Measurements from ENCODE around the gene MIX23.
"Not testable (repeated sequence)": the region's sequence is repeated elsewhere in the genome, so short reads cannot be mapped to it uniquely, and the experiment has no call there.

MIX23 gene

DNA sequence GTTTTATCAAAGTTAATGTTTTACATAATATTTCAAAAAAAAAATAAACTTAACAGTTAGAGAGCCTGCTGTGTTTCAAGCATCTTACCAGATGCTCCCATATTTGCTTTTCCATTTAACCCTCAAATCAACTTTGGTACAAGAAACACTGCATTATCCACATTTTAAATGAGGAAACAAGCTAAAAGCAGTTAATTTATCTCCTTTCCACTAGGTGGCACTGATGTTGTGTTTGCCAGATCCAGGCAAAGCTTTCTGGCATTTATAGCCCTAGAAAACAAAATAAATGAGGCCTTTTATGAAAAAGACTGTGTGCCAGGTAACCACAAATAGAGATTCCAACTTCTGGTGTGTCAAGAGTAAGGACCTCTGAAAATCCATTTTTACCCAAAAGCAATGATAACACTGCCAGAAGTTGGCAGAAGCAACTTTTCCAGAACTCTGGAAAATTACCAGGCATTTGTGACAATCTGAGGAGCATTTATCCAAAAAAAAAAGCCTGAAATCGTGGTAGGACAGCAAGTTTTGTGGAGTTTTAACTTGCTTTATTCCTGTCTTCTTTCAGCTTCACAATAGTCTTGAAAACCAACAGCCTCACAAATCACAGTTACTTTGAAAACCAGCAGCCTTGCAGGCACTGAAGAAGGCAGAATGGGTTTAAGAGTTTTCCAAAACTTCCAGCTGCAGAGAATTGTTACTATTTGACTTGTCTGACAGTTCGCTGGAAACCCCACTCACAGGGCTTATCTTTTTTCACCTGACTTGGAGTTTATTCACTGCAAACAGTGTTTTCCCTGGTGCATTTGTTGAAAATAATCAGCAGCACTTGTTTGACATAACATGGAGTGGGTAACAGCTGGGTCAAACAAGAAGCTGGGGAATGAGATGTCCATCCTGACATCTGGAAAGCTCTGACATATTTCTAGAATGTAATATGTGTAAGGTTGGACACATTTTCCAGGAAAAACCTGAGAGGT, 10.1 kb upstream of the MIX23 start:
- no peak for DNase-seq (ENCODE audit: low read depth)

DNA sequence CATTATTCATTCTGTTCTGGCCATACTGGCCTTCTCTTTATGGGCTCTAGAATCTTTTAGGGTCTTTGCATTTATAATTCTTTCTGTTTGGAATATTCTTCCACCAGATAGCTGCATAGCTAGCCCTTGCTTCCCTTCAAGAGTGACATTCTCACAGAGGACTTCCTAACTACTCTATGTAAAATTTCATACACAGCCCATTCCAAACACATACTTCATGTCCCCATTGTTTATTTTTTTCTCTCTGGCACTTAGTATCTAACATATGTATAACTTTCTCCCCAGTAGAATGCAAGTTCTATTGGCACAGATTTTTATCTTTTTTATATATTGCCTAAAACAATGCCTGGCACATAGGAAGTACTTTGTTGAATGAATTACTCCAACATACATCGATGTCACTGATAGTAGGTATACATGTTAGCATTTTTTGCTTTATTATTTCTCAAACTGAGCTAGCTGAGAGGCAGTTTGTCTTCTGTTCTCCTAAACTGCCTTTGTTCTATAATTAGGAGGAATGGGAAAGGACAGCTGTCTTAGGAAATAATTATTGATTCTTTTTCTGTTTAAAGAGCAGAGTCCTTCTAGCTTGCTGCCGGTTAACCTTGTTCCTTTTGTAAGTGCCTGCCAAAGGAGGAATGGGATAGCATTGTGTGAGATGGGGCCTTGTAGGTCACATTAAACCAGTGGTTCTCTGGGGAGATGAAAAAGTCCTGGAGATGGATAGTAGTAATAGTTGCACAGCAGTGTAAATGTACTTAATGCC, 8.8 kb upstream of the MIX23 start:
- DNase-seq (ENCODE audit: low read depth) = no peak

DNA sequence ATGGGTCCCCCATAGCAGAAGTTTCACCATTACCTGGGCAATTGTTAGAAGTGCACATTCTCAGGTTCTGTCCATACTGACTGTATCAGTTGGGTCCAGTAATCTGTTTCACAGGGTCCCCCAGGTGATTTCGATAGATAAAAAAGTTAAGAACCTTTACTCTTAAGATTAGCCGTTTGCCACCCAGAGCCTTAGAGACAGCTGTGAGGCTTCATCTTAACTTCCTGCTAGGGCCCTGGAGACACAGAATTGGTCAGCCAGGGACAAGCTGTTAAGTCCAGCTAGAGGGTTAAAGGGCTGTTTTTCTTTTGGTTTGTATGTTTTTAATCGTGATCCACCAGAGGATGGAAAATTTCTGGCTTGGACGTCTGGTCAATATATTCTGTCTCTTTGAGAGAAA, 7.6 kb upstream of the MIX23 start:
- no peak for DNase-seq (ENCODE audit: low read depth)

DNA sequence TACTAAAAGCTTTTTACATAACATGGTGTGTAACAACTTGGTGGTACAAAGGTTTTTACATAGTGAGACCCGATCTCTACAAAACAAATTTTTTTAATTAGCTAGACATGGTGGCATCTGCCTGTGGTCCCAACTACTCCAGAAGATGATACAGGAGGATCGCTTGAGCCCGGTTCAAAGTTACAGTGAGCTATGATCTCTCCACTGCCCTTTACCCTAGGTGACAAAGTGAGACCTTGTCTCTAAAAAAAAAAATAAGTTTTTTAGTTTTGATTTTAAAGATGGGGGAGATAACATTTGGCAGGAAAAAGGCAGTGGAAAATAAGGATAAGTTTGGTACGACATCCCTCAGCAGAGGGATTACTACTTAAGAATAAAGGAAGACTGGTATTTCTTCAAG, 6.9 kb upstream of the MIX23 start:
- DNase-seq (ENCODE audit: low read depth) = no peak

DNA sequence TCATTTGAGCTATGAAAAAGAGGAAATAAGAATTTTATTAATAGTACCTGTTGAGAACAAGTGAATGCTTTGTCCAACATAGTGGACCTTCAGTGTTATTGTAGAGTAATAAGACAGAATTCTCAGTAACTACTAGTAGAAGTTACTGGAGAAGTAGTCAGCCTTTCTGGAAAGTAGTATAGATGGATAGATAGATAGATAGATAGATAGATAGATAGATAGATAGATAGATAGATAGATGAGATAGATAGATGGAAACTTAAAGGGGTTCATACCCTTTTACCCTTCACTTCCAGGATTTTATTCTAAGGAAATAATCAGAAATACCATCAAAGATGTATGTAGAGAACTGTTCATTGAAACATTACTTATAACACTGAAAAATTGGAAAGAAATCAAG, 6.2 kb upstream of the MIX23 start:
- DNase-seq (ENCODE audit: low read depth) = no peak

DNA sequence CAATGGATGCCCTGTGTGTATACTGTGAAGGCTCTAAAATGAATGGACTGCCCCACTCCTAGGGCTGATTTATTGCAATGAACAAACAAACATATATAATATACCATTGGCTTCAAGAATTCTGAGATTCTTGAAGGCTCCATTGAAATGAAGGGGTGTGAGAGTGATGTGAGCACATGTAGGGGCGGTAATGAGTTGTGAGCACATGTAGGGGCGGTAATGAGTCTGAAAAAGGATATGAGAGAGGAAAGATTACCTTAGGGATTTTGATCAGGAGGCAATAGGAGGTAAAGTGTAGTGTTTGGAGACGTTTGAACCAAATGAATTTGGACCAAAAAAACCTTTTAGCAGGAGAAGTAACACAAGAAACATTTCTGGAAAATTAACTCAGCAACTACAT, 4.7 kb upstream of the MIX23 start:
- no peak for DNase-seq (ENCODE audit: low read depth)

DNA sequence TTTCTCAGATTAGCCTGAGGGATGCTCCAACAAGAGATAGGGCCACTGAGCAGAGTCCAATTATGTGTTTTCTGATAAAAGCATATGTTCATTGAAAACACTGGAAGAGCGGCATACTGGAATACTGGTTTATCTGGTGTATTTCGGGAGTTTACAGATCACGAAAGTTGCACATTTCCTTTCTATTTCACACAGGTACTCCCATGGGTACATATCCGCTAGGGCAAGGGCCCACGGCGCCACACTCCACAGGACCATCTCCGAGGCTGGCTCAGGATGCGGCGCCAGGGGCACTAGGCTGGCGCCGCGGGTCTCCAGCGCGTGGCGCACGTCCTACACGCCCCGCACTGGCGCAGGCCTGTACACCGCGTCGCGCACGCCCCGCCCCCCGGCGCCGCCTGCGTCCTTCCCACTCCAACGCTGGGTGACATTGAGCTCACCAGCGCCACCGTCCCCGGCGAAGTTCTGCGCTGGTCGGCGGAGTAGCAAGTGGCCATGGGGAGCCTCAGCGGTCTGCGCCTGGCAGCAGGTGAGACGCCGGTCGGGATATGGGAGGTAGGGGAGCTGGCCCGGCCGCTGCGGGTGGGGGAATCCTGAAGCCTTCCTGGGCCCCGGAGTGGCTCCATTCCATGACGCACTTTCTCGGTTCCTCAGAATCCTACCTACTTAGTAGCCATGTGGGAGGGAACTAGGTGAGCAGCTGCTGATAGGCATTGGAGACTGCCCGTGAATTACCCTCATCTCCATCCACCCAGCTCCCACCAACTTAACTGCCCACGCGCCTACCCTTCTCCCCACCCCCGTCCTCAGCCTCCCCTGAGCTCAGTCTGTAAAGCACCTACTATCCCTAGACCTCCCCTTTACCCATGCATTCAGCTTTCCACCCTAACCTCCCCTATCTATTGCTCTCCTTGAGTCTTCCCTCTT, 1.0 kb upstream of the MIX23 start, which contains the start of gene FAM162A:
Gene FAM162A (plus strand): TSS at position 412 of the 927 bp plus-strand sequence. CDS start 84 bp downstream, at position 496.
- peak; percentile 82 for DNase-seq (ENCODE audit: low read depth)

DNA sequence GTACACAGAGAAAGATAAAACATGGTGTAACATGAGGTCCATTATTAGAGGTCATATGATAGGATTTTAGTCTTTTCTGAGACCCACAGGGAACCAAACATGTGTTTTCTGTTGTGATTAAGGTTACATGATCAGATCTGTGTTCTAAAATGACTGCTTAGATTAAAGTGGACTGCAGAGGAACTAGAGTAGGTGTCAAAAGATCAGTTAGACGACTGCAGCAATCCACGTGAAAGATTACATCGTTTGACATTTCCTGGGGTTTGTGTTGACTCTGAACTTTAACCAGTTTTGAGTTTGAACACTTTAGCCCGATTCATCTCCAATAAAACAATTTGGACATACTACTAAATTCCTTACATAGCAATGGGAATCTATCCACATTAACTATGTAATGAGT, 5.1 kb downstream of the MIX23 start:
- no peak for DNase-seq (ENCODE audit: low read depth)

DNA sequence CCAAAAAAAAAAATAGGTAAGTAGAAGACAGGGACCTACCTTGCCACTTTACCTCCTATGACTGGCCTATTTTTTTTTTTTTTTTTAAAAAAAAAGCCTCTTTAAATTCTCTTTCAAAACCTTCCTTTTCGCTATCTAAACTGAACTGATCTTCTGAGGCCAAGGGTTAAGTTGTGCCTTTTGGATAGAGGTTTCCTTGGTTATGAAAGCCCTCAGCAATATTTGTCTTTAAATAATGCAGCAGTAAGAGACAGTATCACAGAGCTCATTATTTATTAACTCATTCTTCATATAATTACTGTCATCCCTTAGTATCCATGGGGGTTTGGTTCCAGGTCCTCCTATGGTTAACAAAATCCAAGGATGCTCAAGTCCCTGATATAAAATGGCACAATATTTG, 9.0 kb downstream of the MIX23 start:
- DNase-seq (ENCODE audit: low read depth) = no peak

DNA sequence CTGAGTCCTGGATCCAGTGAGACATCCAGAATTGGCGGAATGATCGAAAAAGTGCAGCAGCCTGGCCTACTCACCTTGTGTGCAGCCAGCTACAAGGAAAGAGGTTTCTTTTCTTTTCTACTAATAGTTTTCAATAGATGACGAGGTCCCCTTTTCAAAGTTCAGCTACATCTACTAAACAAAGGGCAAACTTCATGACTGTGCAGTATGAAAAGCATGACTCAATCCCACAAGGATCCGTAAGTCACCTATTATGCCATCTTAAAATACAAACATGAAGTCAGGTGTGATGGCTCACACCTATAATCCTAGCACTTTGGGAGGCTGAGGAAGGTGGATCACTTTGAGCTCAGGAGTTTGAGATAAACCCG, 16.7 kb downstream of the MIX23 start:
- no peak for DNase-seq (ENCODE audit: low read depth)

DNA sequence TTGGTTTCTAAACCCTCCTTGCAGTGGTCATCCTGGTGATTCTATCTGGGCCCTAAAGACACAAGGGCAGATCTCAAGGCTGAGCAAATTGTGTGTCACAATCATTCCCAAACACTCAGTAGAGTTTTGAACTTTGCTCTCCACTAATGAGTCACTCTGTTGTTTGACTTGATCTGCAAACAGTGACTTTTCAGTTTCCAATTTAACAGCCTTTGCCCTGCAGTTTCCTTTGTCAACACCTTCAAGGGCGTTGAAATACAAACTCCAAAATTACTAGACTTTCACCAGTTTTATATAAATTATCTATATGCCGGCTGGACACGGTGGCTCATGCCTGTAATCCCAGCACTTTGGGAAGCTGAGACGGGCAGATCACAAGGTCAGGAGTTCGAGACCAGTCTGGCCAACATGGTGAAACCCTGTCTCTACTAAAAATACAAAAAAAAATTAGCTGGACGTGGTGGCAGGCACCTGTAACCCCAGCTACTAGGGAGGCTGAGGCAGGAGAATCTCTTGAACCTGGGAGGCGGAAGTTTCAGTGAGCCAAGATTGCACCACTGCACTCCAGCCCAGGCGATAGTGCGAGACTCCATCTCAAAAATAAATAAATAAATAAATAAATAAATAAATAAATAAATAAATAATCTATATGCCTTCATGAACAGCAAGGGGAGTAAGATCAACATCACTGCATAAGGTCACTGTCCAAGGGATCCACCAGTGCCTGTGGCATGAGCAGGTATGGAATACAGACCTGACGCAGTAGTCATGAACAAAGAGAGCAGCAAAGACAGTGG, 17.3 kb downstream of the MIX23 start:
- DNase-seq (ENCODE audit: low read depth) = not testable (repeated sequence)

DNA sequence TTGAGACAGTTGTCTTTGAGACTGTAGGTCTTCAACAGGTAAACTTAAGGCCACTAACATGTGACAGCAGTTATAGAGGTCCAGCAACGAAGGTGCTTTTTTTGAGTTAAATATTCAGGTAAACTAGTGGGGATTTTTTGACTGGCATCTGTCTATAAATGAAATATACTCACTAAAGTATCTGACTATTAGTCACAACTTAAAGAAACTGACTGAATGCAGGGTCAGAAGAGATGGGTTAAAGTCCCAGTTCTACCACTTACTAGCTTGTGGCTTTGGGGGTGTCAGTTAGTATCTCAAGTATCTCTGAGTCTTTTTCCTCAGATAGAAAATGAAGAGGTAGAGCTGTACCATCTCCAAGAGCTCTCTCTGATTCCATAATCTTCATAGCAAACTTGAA, 18.0 kb downstream of the MIX23 start:
- no peak for DNase-seq (ENCODE audit: low read depth)

DNA sequence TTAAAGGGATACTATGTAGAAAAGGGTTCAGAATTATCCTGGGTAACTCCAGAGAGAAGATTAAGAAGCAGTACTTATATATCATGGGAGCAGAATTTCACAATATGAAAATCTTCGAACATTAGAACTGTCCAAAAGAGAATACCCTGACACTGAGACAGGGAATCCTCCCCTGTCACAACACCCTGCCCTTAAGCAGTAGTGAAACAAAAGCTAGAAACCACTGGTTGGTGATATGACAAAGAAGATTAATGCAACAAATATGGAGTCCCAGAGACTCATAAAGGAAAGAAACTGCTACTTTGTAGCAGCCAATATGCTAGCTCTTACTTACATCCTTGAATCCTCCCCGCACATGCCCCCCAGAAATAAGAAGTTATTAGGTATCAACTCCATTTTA, 18.5 kb downstream of the MIX23 start:
- no peak for DNase-seq (ENCODE audit: low read depth)

DNA sequence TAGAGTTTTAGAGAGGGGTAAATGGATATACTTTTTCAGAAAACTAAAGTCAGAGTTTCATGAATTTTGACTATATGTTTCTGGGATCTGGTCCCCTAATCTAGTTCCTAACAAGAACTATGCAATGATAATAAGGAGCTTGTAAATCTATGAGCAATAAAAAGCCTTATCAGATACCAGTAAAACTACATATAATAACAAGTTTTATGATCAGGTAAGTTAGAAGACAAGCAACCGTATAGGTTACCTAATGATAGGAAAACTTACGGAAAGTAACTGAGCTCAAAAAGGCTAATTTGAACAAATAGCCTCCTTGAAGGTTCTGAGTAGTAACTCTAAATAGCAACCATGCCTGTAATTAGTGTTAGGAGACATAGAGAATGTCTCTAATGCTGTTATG, 21.0 kb downstream of the MIX23 start:
- no peak for DNase-seq (ENCODE audit: low read depth)

DNA sequence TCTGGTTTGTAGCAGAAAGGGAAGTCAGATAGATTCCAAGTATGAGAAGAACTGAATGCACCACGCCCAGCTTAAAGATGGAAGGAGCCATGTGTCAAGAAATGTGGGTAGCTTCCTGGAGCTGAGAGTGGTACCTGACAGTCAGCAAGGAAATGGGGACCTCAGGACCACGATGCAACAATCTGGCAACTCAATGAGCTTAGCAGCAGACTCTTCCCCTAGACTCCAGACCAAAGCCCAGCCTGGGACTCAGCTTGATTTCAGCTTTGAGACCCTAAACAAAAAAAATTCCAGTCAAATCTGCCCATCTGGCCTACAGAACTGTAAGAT, 24.4 kb downstream of the MIX23 start:
- DNase-seq (ENCODE audit: low read depth) = no peak

DNA sequence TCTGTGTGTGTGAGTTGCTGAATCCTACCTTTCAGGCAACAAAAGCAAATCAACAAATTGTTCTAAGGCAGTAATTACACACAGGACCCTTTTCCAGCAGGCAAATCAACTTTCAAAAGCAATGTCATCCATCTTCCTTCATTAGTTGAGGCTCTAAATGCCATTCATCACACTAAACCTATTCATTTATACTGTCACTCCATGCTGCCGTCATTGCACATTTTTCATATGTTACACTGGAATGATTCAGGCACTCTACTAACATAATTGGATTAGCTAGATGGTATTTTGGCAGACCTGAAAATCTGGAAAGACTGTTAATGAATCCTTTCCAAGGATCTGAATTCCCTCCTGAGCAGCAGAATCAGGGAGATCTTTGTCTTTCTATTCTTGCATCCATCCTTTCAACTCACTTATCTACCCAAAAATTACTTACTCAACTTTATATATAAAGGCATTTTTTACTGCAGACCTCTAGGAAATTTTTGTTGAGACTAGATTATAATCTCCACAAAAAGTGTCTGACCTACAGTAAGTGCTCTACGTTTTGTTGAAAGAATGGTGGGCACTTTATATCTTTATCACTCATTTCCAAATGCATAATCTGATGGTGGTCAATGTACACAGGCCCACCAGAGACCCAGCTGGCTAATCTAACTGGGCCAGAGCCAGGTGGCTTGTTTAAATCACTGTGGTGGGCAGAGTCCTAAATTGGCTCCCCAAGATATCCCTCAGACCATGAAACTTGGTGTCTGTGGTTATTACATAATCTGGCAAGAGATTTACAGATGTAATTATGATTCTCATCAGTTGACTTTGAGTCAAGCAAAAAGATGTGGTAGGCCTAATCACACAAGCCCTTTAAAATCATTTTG, 25.0 kb downstream of the MIX23 start:
- DNase-seq (ENCODE audit: low read depth) = no peak

DNA sequence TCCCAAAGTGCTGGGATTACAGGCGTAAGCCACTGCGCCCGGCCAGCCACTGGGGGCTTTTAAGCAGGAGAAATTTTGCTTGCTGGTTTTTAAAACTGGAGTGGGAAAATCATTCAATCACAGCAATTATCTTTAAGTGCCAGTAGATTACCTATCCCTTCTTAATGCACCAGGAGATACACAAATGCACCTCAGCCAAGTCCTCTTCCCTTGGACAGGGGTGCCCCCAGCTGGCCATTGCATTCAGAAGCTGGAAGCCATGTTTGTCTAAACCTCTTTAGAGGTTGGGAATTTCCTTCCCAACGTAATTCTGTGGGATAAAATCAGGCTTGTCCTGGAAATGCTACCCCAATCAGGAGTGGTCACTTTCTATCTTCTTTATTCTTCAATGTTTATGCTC, 26.6 kb downstream of the MIX23 start:
- no peak for DNase-seq (ENCODE audit: low read depth)

DNA sequence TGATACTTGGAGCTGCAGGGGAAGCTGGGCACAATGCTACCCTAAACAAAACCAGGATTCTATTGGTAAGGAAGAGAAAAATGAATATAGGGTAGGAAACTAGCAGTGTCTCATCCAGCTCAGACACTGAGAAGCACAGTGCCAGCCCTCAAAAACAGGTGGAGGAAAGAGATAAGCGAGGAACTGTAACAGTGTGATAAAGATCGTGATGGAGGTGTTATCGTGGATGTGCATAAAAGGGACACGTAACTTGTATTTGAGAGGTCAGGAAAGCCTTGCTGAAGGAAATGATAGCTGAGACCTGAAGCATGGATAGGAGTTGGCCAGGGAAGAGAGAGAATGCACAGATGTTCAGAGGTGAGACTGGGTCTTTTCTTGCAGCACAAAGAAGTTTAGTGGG, 27.4 kb downstream of the MIX23 start:
- DNase-seq (ENCODE audit: low read depth) = no peak

DNA sequence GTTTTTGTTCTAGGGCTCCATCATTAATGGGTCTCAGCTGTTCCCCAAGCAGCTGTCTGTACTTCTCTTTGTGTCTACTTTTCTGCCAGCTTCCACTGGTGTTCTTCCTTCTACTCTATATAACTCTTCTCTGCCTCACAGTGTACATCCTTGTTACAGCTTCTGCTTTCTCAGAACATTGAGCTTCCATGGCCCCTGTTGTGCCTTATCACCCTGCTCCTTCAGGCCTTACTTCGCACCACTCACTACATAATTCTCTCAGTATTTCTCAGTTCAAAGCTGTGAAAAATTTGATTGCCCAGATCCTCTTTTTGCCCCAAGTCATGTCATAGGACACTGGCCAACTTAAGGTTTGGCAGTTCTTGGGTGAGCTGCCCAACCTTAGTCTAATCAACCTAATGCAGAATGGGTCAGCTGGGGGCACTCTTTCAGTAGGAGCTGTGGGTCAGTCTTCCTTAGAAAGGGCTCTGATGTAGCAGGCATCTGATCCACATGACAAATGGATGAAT, 29.1 kb downstream of the MIX23 start:
- DNase-seq (ENCODE audit: low read depth) = no peak

DNA sequence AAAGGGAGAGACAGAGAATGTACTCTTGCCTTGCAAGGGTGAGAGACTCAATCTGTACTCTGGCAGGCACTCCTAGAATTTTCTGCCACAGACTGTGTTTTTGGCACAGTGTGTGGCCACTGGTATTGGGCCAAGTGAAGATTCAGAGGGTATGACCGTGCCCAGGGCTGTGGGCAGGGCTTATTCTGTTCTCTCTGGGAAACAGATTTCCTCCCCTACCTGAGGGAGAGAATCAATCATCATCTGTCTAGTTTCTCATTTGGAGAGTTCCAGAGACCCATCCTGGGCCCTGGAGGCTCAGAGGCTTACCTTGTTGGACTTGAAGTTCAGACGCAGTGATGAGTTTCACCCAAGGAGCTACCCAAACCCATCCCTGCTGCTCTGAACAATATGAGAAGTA, 29.8 kb downstream of the MIX23 start:
- no peak for DNase-seq (ENCODE audit: low read depth)

All from stimulated activated CD8-positive, alpha-beta memory T cell treated with anti-CD3 and anti-CD28 coated beads, Interleukin-12 subunit alpha, Interleukin-12 subunit beta, amount 100 ng/mL, for 1 hour (primary cell).